GM18873 (cell line): ENCODE measurements around the gene KLHDC7B.

Experiments
- ATAC-seq: cut with Tn5 transposase; IDR thresholded peaks from one replicate; pipeline ENCODE4 v1.9.1; 2021; ENCODE audit warnings: mild to moderate bottlenecking, moderate library complexity, moderate number of reproducible peaks; ENCODE audit not compliant: unreplicated experiment, low FRiP score

Gene KLHDC7B

GRCh38 chr22:50583294-50583861, 37.7 kb downstream of the KLHDC7B start:
- peak; percentile 16 for ATAC-seq

- no peak for ATAC-seq
These were observed 38.7 kb downstream of the KLHDC7B start for GRCh38 chr22:50584106-50585096.

- ATAC-seq, result no peak
These were observed 39.5 kb downstream of the KLHDC7B start for GRCh38 chr22:50585238-50585637.

DNA sequence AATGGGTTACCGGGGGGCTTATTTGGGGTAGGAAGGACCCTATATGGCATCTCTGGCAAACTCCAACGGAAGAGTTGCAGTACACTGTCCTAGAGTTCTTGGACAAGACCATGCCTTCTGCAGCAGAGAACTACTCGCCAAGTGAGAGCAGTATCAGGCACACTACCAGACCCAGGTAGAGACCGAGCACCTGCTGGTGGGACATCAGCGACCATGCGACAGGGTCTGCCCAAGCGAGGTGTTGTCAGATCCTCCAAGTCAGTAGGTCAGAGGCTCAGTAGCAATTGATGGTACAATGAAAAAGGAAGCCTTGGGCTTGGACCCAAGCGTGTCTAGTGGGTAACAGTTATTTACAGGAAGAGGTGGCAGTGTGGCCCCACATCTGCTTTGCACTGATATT, 40.1 kb downstream of the KLHDC7B start:
- no peak for ATAC-seq

- no peak for ATAC-seq
These were observed 40.7 kb downstream of the KLHDC7B start for GRCh38 chr22:50586416-50586815.

DNA sequence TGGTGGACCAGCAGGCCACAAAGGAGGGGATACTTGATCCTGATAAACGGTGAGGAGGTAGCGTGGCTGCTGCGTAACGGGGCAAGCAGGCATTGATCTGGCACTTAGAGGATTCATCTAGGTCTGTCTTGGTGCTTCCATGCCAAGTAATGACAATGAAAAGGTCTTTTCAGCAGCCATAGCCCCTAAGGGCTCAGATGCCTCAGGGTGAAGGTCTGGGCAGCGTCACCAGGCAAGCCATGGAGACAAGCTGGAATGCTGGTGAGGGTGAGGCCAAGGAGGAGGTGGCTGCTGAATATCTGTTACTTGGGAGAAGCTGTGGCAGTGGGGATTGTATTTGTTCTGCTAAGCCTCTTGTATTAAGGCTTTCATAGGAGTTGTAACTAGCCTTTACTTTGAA, 41.7 kb downstream of the KLHDC7B start:
- no peak for ATAC-seq

- ATAC-seq, result no peak
These were observed 49.5 kb downstream of the KLHDC7B start for GRCh38 chr22:50595189-50595588.

GRCh38 chr22:50597097-50597496, 51.4 kb downstream of the KLHDC7B start:
- no peak for ATAC-seq

DNA sequence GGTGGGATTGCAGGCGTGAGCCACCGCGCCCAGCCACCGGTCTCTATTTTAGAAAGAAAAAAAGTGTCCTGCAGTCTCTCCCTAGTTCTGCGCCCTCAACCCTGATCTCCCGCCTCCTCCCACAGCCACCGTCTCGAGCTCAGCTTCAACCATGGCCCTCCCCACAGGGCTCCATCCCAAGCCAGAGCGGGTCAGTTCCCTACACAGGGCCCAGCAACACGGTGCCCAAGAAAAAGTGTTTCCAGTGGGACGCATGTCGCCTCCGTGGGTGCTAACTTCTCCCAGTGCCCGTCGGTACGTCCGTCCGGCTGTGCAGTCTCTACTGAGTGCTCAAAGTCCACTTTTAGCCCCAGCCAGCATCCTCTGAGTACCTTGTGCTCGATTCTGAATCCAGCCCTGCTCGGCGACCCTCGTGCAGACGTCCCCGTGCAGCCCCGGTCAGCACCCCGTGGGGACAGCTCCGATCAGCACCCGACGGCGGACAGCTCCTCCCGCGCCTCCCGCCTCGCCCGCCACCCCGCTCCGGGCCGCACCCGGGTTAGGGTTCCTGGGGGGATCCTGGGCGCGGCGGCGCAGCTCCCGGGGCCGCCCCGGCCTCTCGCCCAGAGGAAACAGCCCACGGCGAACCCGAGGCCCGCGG, 54.2 kb downstream of the KLHDC7B start:
- no peak for ATAC-seq

DNA sequence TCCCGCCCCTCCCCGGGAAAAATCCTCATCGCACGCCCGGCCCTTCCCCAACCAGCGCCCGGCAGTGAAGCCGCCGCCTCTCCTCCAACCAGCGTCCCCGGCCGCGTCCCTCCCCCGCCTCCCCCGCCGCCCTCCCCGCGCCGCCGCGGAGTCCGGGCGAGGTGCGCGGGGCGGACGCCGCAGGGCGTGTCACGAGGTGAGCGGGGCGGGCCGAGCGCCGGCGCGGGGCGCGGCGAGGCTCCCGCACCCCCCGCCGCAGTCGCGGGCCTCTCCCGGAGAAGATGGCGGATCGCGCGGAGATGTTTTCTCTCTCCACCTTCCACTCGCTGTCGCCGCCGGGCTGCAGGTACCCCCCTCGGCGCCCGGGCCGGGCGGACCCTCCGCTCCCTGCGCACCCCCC, 54.8 kb downstream of the KLHDC7B start, which contains the start of gene MAPK8IP2:
Gene MAPK8IP2 (plus strand): TSS at position 256 of the 400 bp plus-strand sequence. CDS start 26 bp downstream, at position 282.
- ATAC-seq, result no peak
